Measurements from ENCODE around the gene FILIP1.

The FILIP1 gene

DNA sequence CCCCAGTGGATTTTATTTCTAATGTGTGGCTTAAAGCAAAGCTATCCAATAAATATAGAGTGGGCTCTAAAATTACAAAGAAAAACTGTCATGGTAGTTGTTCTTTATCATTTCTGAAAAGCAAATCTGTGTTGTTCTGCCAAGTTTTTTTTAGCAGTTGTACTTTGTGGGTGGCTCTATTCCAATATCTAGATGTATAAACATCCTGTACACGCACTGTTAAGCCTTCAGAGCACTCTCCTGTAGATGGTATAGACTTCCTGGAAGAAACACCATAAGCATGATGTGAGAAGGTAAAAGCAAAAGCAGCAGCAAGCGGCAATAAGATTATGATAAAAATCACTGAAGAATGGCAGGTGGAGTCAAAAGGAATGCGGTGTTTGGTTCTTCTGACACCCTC, 187.5 kb downstream of the FILIP1 start:
- TF ChIP-seq MAX (IDR thresholded peaks at IDR 0.05; ENCODE audit: low read depth, low read length), result no peak
- TF ChIP-seq MYC (IDR thresholded peaks at IDR 0.05; ENCODE audit: low read depth, low read length), result no peak
- TF ChIP-seq POLR2A (IDR thresholded peaks at IDR 0.05; ENCODE audit: extremely low read depth, insufficient read length), result no peak
- no peak for TF ChIP-seq CTCF (IDR thresholded peaks at IDR 0.05; ENCODE audit: low read depth, low read length)
- no peak for DNase-seq (ENCODE audit: low read depth)

GRCh38 chr6:75305573-75305972, 188.0 kb downstream of the FILIP1 start:
- TF ChIP-seq CTCF (IDR thresholded peaks at IDR 0.05; ENCODE audit: low read depth, low read length) (no peak), POLR2A (IDR thresholded peaks at IDR 0.05; ENCODE audit: extremely low read depth, insufficient read length) (no peak), MAX (IDR thresholded peaks at IDR 0.05; ENCODE audit: low read depth, low read length) (no peak), MYC (IDR thresholded peaks at IDR 0.05; ENCODE audit: low read depth, low read length) (no peak)
- H3K4me3 ChIP-seq (ENCODE audit: low read depth, low read length), result no peak overlapping the region
- DNase-seq (ENCODE audit: low read depth), result no peak

More for the DNA sequence above, 187.5 kb downstream of the FILIP1 start:
- no peak overlapping the region for H3K4me3 ChIP-seq (ENCODE audit: low read depth, low read length)

DNA sequence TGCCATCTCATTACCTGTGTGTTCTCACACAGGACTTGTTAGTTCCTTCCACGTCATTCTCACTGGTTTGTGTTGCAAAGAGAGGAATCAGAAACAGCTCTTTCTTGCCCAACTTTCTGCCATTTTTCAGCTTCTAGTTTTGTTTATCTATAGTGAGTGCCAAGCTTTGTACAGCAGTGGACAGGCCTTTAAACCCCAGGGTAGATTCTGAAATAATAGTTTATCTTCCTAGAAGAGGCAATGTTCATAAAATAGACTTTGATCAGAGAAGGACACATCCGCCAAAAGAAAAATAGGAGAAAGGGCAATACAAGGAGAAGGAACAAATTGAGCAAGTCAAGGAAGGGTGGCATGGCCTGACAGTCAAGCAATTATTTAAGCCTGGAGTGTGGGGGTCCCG, 191.3 kb downstream of the FILIP1 start:
- TF ChIP-seq POLR2A (IDR thresholded peaks at IDR 0.05; ENCODE audit: extremely low read depth, insufficient read length), result no peak
- no peak for TF ChIP-seq MAX (IDR thresholded peaks at IDR 0.05; ENCODE audit: low read depth, low read length)
- TF ChIP-seq MYC (IDR thresholded peaks at IDR 0.05; ENCODE audit: low read depth, low read length), result no peak
- no peak for TF ChIP-seq CTCF (IDR thresholded peaks at IDR 0.05; ENCODE audit: low read depth, low read length)
- no peak for DNase-seq (ENCODE audit: low read depth)
- H3K4me3 ChIP-seq (ENCODE audit: low read depth, low read length), result no peak overlapping the region

GRCh38 chr6:75301537-75301936, 192.1 kb downstream of the FILIP1 start:
- DNase-seq (ENCODE audit: low read depth), result no peak
- no peak overlapping the region for H3K4me3 ChIP-seq (ENCODE audit: low read depth, low read length)
- TF ChIP-seq POLR2A (IDR thresholded peaks at IDR 0.05; ENCODE audit: extremely low read depth, insufficient read length) (no peak), MYC (IDR thresholded peaks at IDR 0.05; ENCODE audit: low read depth, low read length) (no peak), MAX (IDR thresholded peaks at IDR 0.05; ENCODE audit: low read depth, low read length) (no peak), CTCF (IDR thresholded peaks at IDR 0.05; ENCODE audit: low read depth, low read length) (no peak)

GRCh38 chr6:75301088-75301487, 192.5 kb downstream of the FILIP1 start:
- no peak for DNase-seq (ENCODE audit: low read depth)
- H3K4me3 ChIP-seq (ENCODE audit: low read depth, low read length), result no peak overlapping the region
- no peak for TF ChIP-seq CTCF (IDR thresholded peaks at IDR 0.05; ENCODE audit: low read depth, low read length)
- TF ChIP-seq POLR2A (IDR thresholded peaks at IDR 0.05; ENCODE audit: extremely low read depth, insufficient read length), result no peak
- TF ChIP-seq MAX (IDR thresholded peaks at IDR 0.05; ENCODE audit: low read depth, low read length), result no peak
- TF ChIP-seq MYC (IDR thresholded peaks at IDR 0.05; ENCODE audit: low read depth, low read length), result no peak

DNA sequence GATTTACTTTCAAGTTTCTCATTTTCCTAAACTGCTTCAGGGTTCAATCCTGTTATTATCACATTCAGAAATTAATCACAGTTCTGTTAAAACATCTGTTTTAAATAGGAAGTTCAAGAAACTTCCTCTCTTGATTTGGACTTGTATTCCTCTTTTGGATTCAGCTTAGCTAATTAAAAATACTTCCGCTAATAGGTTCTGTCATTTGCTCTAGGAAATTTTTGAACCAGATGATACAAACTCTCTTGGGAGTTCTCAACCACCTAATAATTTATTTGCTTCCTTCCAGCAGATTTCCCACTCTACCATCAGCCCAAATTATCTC, 193.1 kb downstream of the FILIP1 start:
- no peak overlapping the region for H3K4me3 ChIP-seq (ENCODE audit: low read depth, low read length)
- DNase-seq (ENCODE audit: low read depth), result no peak
- no peak for TF ChIP-seq MAX (IDR thresholded peaks at IDR 0.05; ENCODE audit: low read depth, low read length)
- TF ChIP-seq CTCF (IDR thresholded peaks at IDR 0.05; ENCODE audit: low read depth, low read length), result no peak
- TF ChIP-seq POLR2A (IDR thresholded peaks at IDR 0.05; ENCODE audit: extremely low read depth, insufficient read length), result no peak
- no peak for TF ChIP-seq MYC (IDR thresholded peaks at IDR 0.05; ENCODE audit: low read depth, low read length)
